Esophagus (tissue), 2 donors: ENCODE results near the gene RAX. TPM values are rescaled to one million over a fixed set of nuclear protein-coding genes. Genes with fewer than 3 reads are reported as not detected.

Experiments used
- H3K27ac ChIP-seq, 2 donors: one replicate each; pipeline ENCODE4 v1.5.1; 2013; ENCODE audit warnings: low read depth in 2 of 2, mild to moderate bottlenecking in 2 of 2, inconsistent platforms in 1 of 2, low read length in 1 of 2, moderate library complexity in 1 of 2
- H3K27me3 ChIP-seq, 2 donors: one replicate each; pipeline ENCODE4 v1.6.1; 2013; ENCODE audit warnings: low read length in 2 of 2, control low read depth in 1 of 2, mild to moderate bottlenecking in 1 of 2; ENCODE audit not compliant: insufficient read depth in 2 of 2, control insufficient read depth in 1 of 2
- H3K36me3 ChIP-seq, 2 donors: one replicate each; pipeline ENCODE4 v1.6.1; 2013; ENCODE audit warnings: low read length in 1 of 2; ENCODE audit not compliant: control insufficient read depth in 2 of 2, insufficient read depth in 2 of 2
- H3K4me1 ChIP-seq, 2 donors: one replicate each; pipeline ENCODE4 v1.6.1; 2013; ENCODE audit warnings: low read length in 1 of 2; ENCODE audit not compliant: control insufficient read depth in 2 of 2, insufficient read depth in 2 of 2
- H3K4me3 ChIP-seq, 2 donors: one replicate each; pipeline ENCODE4 v1.5.1; 2013; ENCODE audit warnings: low read length in 2 of 2, mild to moderate bottlenecking in 2 of 2, low read depth in 1 of 2, moderate library complexity in 1 of 2
- H3K9me3 ChIP-seq, 2 donors: one replicate each; pipeline ENCODE4 v1.6.1; 2013; ENCODE audit warnings: mild to moderate bottlenecking in 2 of 2, low read depth in 1 of 2, low read length in 1 of 2, moderate library complexity in 1 of 2; ENCODE audit not compliant: control insufficient read depth in 2 of 2, insufficient read depth in 1 of 2
- WGBS, 2 donors: extraction: QIAGEN DNeasy Blood & Tissue Kit; methylation state at CpG; one replicate each; pipeline ENCODE4 v1.1.7; 2013; 5-methylcytosine and 5-hydroxymethylcytosine counted together
- polyA plus RNA-seq, 2 donors: library from polyadenylated mRNA; stranded (reverse); fragments of 200-250 nt; gene quantifications; one replicate each; pipeline ENCODE4 v1.2.3, GENCODE V29; 2013
- donor health status: healthy with polysubstance abuse.
- donor health status: Bipolar disorder and iron deficiency.

RAX gene
- polyA plus RNA-seq, 2 donors = 0.01 to 0.14 TPM

- H3K4me1 ChIP-seq = peaks cover 9 to 12% of the 10 kb centered on the region in 2 donors
- no peak overlapping the region for H3K27ac ChIP-seq
- H3K27me3 ChIP-seq = peaks cover 0 to 41% of the 10 kb centered on the region in 2 donors
- no peaks in the 10 kb centered on the region for H3K36me3 ChIP-seq
- WGBS, 2 donors = 34 to 46% methylated on average over 6 of the region's 6 CpGs
- no peak overlapping the region for H3K4me3 ChIP-seq
- H3K9me3 ChIP-seq = peaks cover 0 to 10% of the 10 kb centered on the region in 2 donors
Measured at GRCh38 chr18:59275406-59275949, 2.2 kb upstream of the RAX start.

GRCh38 chr18:59274533-59274928 lies 1.3 kb upstream of the RAX start:
- Histone ChIP-seq H3K27ac (no peak overlapping the region), H3K4me3 (no peak overlapping the region), H3K4me1 (peaks cover 9 to 12% of the 10 kb centered on the region in 2 donors), H3K27me3 (peaks cover 0 to 44% of the 10 kb centered on the region in 2 donors), H3K36me3 (no peaks in the 10 kb centered on the region), H3K9me3 (peaks cover 0 to 8% of the 10 kb centered on the region in 2 donors)
- 21 to 27% methylated on average over 18 of the region's 18 CpGs for WGBS, 2 donors

- 6% methylated on average over 48 of the region's 48 CpGs for WGBS, 2 donors
- Histone ChIP-seq H3K27ac (no peak overlapping the region), H3K4me3 (no peak overlapping the region), H3K9me3 (peaks cover 0 to 8% of the 10 kb centered on the region in 2 donors), H3K36me3 (no peaks in the 10 kb centered on the region), H3K4me1 (peaks cover 9 to 15% of the 10 kb centered on the region in 2 donors), H3K27me3 (peaks cover 0 to 48% of the 10 kb centered on the region in 2 donors)
Measured at GRCh38 chr18:59273759-59274532, 692 bp upstream of the RAX start.

- Histone ChIP-seq H3K4me1 (peaks cover 16 to 20% of the 10 kb centered on the region in 2 donors), H3K27ac (no peak overlapping the region), H3K36me3 (no peaks in the 10 kb centered on the region), H3K27me3 (peaks cover 0 to 60% of the 10 kb centered on the region in 2 donors), H3K4me3 (peak overlapping the region; percentile 24 to 42), H3K9me3 (peaks cover 0 to 8% of the 10 kb centered on the region in 2 donors)
- WGBS, 2 donors = 3 to 4% methylated on average over 49 to 52 of the region's 52 CpGs
Measured at GRCh38 chr18:59272221-59272888, 899 bp downstream of the RAX start.

GRCh38 chr18:59271606-59272220 lies 1.5 kb downstream of the RAX start:
- Histone ChIP-seq H3K36me3 (no peaks in the 10 kb centered on the region), H3K4me1 (peaks cover 16 to 20% of the 10 kb centered on the region in 2 donors), H3K27ac (no peak overlapping the region), H3K9me3 (peaks cover 0 to 8% of the 10 kb centered on the region in 2 donors), H3K27me3 (peaks cover 0 to 61% of the 10 kb centered on the region in 2 donors), H3K4me3 (peak overlapping the region in 1 of 2 donors; percentile 42)
- 14 to 18% methylated on average over 14 of the region's 14 CpGs for WGBS, 2 donors

- peaks cover 0 to 60% of the 10 kb centered on the region in 2 donors for H3K27me3 ChIP-seq
- H3K4me1 ChIP-seq = peaks cover 16 to 20% of the 10 kb centered on the region in 2 donors
- H3K27ac ChIP-seq = no peak overlapping the region
- H3K4me3 ChIP-seq = no peak overlapping the region
- peaks cover 0 to 8% of the 10 kb centered on the region in 2 donors for H3K9me3 ChIP-seq
- H3K36me3 ChIP-seq = no peaks in the 10 kb centered on the region
- WGBS, 2 donors = 37 to 55% methylated on average over 4 of the region's 4 CpGs
Measured at GRCh38 chr18:59270689-59271257, 2.5 kb downstream of the RAX start.

- Histone ChIP-seq H3K27ac (no peak overlapping the region), H3K4me1 (peaks cover 16 to 20% of the 10 kb centered on the region in 2 donors), H3K27me3 (peaks cover 0 to 67% of the 10 kb centered on the region in 2 donors), H3K4me3 (peak overlapping the region; percentile 13), H3K36me3 (no peaks in the 10 kb centered on the region), H3K9me3 (peaks cover 4 to 12% of the 10 kb centered on the region in 2 donors)
- 8 to 9% methylated on average over 15 to 17 of the region's 17 CpGs for WGBS, 2 donors
Measured at GRCh38 chr18:59269563-59270119, 3.6 kb downstream of the RAX start.

GRCh38 chr18:59268721-59269562 lies 4.3 kb downstream of the RAX start:
- Histone ChIP-seq H3K27ac (no peak overlapping the region), H3K27me3 (peaks cover 0 to 60% of the 10 kb centered on the region in 2 donors), H3K4me1 (peaks cover 16 to 18% of the 10 kb centered on the region in 2 donors), H3K4me3 (peak overlapping the region; percentile 13), H3K36me3 (no peaks in the 10 kb centered on the region), H3K9me3 (peaks cover 4 to 13% of the 10 kb centered on the region in 2 donors)
- WGBS, 2 donors = 3% methylated on average over 51 to 90 of the region's 90 CpGs
